ENCODE measurements around the gene KLHL29. TPM values are rescaled to one million over a fixed set of nuclear protein-coding genes. Genes with fewer than 3 reads are reported as not detected.
A peak's percentile ranks its signal among the peaks of the same experiment; 100 is the strongest.

The KLHL29 gene
- total RNA-seq, 1 donor from 2014 or later: 2.2 TPM

- DNase-seq (ENCODE audit: low read depth in 2 of 2): no peak
Measured at GRCh38 chr2:23394700-23395099, 9.7 kb downstream of the KLHL29 start.

DNA sequence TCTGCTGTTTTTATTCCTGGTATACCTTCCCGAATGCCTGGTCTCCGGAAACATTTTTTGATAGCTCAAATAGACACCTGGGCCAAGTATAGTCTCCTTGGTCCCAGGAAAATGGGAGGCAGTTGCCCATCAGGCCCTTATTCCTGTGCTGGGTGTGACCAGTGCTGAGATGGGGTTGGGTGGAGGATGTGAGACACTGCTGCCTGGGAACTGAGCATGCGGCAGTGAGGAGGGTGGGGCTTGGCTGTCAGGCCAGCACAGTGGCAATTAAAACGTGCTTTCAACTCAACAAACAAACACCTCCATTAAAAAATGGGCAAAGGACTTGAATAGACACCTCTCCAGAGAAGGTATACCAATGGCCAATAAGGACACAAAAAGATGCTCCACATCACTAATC, 12.5 kb downstream of the KLHL29 start:
- DNase-seq (ENCODE audit: low read depth in 2 of 2): no peak

DNA sequence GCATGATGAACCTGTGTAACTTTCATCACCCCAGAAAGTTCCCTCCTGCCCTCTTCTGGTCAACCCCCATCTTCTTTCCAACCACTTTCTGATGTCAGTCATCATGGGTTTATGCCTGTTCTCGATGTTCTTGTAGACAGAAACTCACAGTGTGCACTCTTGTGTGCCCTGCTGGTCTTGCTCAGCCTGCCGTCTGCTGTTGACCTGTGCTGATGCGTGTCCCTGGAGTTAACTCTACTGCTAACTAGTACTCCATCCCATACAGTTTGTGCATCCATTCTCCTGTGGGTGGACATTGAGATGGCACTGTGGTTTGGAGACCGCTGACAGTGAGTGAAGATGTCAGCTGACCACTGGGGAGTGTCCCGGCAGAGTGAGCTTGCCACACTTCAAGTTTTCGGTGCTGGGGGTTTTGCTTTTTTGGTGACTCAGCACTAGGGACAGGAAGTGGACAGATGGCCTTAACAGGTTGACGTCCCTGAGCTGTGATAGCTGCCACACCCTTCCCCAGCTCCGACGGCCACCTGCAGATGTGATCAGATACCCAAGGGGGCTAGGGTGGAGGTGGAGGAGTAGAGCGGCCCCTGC, 14.8 kb downstream of the KLHL29 start:
- no peak for DNase-seq (ENCODE audit: low read depth in 2 of 2)

GRCh38 chr2:23400703-23401102, 15.7 kb downstream of the KLHL29 start:
- DNase-seq (ENCODE audit: low read depth in 2 of 2): no peak

GRCh38 chr2:23401427-23402204, 16.6 kb downstream of the KLHL29 start:
- no peak for DNase-seq (ENCODE audit: low read depth in 2 of 2)

DNA sequence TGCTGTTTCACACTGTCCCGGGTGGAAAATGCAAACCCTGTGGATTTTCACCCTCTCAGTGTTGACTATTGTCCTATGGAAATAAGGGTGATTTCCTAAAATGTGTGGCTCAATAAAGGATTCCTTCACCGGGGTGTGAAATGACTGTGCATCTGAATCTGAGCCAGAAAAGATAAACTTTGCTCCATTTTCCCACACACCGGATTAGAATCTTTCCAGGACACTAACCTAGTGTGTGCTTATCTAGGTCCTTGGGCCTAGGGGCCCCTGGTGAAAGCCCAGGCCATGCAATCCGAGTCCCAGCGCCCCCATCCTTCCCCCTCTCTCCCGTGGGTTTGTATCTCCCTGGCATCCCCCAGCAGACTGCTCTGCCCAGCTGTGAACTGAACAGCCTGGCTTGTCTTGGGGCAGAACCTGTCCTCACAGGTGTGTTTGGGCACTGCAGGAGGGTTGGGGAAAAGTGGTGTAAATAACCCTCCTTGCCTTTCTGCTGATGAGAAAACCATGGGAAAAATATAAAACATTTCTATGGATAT, 17.3 kb downstream of the KLHL29 start:
- DNase-seq (ENCODE audit: low read depth in 2 of 2): peak in 1 of 2 donors; percentile 36

GRCh38 chr2:23404426-23404825, 19.4 kb downstream of the KLHL29 start:
- DNase-seq (ENCODE audit: low read depth in 2 of 2): peak; percentile 34 to 78

GRCh38 chr2:23409248-23409647, 24.3 kb downstream of the KLHL29 start:
- DNase-seq (ENCODE audit: low read depth in 2 of 2): no peak

DNA sequence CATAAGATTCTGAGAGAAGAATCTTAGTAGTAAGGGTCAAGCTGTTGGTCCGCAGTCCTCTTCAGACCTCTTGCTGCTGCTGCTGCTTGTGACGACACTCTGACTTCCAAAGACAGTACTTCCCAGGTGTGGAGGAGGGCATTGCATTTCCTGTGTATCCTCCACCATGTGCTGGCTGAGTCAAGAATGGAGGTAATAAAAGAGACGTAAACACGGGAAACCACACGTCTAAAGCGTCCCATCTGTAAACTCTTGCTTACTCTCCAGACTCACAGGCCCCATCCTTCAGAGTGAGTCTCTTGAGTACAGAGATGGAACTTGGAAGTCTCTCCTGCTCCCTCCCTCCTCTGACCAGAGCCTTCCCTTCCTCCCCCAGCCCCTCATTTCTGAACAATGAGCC, 25.6 kb downstream of the KLHL29 start:
- no peak for DNase-seq (ENCODE audit: low read depth in 2 of 2)

DNA sequence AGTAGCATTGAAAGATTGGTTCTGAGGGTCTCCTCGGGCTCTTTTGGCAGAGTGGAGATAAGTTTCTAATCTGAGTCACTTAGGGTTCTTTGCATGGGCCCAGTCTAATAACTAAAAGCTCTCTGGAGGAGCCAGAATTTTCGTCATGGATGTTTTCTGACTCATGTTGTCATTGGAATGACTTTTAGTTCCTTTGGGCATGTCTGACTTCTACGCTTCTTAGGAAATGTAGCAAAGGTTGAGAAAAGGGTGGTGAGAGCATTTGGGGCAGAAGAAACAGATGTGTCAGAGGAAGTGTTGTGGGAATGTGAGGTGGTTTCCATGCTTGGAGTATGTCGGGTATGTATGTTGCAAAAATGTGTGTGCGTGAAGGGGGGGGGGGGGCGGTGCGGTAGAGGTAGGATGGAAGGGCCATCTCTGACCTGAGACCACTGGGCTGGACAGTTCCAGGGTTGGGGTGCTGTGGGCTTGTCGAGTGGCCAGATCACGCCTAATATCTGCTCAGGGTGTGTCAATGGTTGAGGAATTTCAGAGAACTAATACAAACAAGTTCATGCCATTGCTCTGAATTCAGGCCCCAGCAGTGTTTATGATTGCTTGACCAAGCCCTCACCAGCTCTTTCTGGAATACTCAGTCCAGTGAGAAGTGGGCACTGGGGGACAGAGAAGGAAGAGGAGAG, 26.9 kb downstream of the KLHL29 start:
- no peak for DNase-seq (ENCODE audit: low read depth in 2 of 2)

- DNase-seq (ENCODE audit: low read depth in 2 of 2): no peak
Measured at GRCh38 chr2:23412556-23413155, 27.7 kb downstream of the KLHL29 start.

GRCh38 chr2:23413641-23414040, 28.7 kb downstream of the KLHL29 start:
- no peak for DNase-seq (ENCODE audit: low read depth in 2 of 2)

DNA sequence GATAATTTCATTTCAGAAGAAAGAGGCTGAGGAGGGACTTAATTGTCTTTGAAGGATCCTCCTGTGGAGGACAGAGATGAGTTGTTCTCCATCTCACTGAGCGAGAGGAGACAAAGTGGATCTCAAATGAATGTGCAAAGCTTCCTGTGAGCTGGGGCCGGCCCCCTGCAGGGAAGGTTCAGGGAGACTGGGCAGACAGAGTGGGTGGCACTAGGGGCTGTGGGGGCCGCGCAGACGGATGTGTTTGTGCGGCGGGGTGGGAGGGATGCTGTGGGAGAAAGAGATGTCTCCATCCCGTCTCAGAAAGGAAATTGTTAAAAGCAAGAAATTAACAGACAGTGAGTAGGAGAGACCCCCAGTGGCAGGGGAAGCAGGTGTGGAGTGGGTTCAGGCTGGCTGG, 29.1 kb downstream of the KLHL29 start:
- DNase-seq (ENCODE audit: low read depth in 2 of 2): no peak

DNA sequence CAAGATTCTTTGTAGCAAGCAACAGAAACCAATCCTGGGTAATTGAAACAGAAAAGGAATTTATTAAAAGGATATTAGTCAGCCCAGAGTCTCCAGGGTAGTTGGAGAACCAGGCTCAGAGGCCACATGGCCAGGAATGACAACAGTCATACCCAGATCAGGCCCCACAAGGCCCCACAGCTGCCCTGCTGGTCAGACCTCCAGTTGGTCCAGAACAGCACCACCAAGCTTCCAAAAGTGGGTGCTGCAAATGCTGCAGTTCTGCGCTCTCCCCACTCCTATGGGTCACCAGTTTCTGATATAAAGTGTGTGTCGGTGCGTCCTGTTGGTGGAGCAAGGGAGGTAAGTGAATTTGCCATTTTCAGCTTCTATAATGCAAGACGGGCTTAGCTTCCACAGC, 29.9 kb downstream of the KLHL29 start:
- DNase-seq (ENCODE audit: low read depth in 2 of 2): no peak

GRCh38 chr2:23417310-23417709, 32.3 kb downstream of the KLHL29 start:
- no peak for DNase-seq (ENCODE audit: low read depth in 2 of 2)

GRCh38 chr2:23418056-23418455, 33.1 kb downstream of the KLHL29 start:
- DNase-seq (ENCODE audit: low read depth in 2 of 2): no peak

DNA sequence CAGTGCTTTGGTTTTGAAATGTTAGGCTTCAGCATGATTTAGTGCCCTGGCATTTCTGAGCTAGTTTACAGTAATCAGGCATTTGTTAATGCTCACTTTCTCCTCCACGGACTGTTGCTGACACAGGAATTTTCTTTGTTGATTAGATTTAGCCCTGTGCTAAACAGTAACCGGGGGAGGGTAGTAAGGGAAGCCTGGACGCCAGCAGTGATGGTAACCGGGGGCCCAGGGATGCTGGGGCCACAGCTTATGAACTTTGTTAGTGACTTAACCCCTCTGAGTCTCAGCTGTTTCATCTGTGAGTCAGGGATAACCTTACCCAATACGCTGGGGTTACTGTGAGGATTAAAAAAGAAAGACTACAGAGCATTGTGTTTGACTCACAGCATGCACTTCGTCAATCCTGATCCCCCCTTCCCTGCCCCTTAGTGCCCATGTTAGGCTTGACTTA, 33.5 kb downstream of the KLHL29 start:
- no peak for DNase-seq (ENCODE audit: low read depth in 2 of 2)

DNA sequence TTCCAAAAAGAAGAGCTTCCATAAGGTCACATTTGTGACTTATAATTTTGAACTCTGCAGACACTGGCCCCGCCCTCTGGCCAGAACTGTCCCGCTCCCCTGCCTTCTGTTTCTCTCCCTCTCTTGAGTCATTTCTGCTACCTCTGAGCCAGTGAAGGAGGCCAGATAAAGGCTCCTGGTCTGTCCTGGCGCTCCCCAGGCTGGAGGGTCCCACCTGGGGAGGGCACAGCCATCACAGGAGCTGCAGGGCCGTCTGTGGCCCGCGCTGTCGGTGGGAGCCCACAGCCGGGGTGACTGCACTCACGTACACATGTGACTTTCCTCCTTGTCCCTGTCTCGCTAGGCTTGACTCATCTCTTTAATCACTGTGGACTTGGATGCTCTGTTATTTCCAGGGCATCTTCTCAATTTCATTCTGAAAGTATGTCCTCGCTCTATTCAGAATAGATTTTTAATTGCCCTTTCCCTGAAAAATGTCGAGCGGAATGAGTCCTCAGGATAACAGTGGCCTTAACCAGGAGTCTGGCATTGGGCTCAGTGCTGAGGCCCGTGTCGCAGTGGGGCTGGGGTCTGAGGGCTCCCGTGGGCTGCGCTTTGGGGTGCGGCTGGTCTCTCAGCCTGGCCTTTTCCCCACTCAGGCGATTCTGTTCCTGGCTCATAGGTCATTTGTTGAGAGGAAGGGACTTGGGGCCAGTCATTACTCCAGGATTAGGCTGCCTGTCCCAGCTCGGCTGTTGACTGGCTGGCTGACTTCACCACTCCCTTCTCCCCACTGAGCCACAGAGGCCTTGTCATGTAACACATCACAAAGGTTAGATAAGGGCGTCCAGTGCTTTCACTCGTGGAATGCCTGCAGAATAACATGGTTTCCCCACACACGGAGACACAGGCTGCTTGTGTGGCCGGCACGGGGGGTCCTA, 34.5 kb downstream of the KLHL29 start:
- DNase-seq (ENCODE audit: low read depth in 2 of 2): no peak

DNA sequence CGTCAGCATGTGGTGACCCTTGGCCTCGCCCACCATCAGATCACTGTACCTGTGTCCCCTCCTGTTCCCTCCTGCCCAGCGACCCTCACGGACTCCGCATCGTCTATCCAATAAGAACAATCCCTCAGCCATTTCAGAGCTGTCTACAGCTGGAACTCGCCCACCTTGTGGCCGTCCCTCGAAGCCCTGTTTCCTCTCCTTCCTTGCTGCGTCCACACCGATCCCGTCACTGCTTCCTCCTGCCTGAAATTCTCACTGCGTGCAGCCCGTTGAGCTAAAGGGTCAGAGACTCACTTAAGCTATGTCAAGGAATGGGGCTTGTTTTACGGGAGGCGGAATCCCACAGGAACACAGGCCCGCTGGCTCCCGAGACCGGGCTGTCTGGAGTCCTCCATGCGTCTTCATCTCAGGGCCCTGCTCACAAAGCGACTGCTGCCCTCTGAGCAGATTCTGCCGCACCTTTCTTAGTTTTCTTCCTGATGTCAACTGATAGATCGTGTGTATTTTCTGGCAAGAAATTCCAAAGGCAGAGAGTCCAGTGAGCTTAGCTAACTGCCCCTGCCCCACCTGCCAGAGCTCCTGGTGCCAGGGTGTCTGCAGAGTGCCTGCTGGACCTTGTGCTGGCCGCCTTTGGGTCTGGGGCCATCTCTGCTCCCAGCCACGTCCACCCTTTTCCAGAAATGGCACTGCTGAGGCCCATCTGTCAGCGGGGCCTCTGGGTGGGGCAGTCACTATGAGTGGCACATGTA, 35.3 kb downstream of the KLHL29 start:
- DNase-seq (ENCODE audit: low read depth in 2 of 2): no peak

- DNase-seq (ENCODE audit: low read depth in 2 of 2): no peak
Measured at GRCh38 chr2:23420840-23421476, 36.0 kb downstream of the KLHL29 start.
